ENCODE data around the gene CARS2. TPM values are rescaled to one million over a fixed set of nuclear protein-coding genes. Genes with fewer than 3 reads are reported as not detected.

Gene CARS2
- polyA plus RNA-seq, 1 donor from 2014 or later, result 68.5 TPM

DNA sequence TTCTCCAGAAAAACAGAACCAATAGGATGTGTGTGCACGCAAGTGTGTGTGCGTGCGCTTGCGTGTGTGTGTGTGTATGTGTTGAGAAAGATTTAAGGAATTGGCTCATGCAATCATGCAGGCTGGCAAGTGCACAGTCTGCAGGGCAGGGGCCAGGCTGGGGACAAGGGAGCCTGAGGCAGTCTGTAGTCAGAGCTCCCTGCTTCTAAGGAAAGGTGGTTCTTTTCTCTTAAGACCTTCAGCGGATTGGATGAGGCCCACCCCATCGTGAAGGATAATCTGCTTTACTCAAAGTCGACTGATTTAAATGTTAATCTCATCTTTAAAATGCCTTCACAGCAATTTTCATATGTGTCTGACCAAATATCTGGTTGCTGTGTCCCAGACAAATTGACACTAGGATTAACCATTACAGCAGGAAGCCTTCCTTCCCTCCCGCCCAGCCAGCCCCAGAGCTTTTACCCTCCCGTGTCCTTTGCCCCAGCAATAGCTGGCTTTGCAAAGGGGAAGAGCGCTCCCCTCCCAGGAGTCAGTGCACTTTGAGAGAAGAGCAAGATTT is 105.6 kb downstream of the CARS2 start:
- Mint-ChIP-seq H3K36me3 (peaks cover 2% of the 10 kb centered on the region), H3K27ac (peak overlapping the region in 1 of 3 donors; percentile 53), H3K4me3 (no peak overlapping the region), H3K27me3 (peaks cover 6% of the 10 kb centered on the region), H3K9me3 (no peaks in the 10 kb centered on the region), H3K4me1 (no peaks in the 10 kb centered on the region)

DNA sequence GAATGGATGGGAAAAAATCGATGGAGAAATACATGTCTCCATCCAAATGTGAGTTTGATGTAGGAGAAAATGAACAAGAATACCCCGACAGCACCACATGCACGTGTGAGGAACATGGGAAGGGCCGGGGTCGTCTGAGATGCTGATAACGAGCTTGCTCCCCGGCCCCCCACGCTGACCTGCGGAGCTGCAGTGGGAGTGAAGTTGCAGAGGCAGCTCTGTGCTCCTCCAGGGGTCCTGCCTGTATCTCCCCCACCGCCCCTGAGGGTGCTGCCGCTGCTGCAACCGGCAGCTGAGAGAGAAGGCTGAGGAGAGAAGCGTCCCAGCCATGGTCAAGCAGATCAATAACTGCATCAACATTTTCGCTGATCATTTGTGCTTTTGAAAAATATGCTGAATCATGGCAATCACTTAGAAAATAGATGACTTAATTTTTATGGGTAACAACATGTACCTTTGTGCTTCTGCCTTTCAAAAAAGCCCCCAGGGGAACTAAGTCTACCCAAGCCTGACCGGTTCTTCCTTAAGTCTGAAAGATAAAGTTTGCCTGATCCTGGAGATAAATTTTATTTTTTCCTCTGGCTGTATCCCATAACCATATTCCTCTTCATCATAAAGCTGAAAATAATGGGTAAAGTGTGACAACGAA is 108.8 kb downstream of the CARS2 start:
- no peaks in the 10 kb centered on the region for H3K36me3 Mint-ChIP-seq
- H3K9me3 Mint-ChIP-seq, result no peaks in the 10 kb centered on the region
- H3K27ac Mint-ChIP-seq, result no peak overlapping the region
- H3K4me3 Mint-ChIP-seq, result no peak overlapping the region
- peaks cover 0 to 2% (median 0%) of the 10 kb centered on the region in 3 donors for H3K4me1 Mint-ChIP-seq
- H3K27me3 Mint-ChIP-seq, result peaks cover 4% of the 10 kb centered on the region

DNA sequence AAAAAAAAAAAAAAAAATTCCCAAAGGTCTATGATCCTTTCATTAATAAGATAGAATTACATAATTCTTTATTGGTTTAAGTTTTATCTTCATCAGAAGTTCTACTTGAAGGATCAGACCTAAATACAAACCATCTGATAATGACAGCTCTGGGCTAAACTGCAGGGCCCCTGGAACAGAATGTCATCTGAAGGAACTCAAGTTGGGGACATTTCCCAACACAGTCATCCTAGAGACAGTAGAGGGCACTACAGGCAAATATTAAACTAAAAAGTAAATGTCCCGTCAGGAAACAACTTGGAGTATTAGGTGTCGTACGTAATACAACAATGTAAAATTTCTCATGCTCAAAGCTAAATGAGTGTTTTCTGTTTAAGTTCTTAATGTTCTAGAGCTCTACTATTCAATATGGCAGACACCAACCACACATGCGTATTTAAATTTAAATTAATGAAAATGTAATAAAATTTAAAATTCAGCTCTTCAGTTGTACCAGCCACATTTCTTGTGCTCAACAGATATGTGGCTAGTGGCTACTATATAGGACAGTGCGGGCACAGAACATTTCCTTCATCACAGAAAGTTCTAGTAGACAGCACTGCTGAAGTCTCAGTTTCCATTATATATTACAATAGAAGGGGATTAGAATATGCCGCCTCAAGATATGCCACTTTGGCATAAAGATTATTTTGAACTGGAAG is 112.3 kb downstream of the CARS2 start:
- Mint-ChIP-seq H3K36me3 (no peaks in the 10 kb centered on the region), H3K9me3 (no peaks in the 10 kb centered on the region), H3K4me3 (no peak overlapping the region), H3K27me3 (peaks cover 8% of the 10 kb centered on the region), H3K27ac (no peak overlapping the region), H3K4me1 (peaks cover 0 to 2% (median 0%) of the 10 kb centered on the region in 3 donors)

DNA sequence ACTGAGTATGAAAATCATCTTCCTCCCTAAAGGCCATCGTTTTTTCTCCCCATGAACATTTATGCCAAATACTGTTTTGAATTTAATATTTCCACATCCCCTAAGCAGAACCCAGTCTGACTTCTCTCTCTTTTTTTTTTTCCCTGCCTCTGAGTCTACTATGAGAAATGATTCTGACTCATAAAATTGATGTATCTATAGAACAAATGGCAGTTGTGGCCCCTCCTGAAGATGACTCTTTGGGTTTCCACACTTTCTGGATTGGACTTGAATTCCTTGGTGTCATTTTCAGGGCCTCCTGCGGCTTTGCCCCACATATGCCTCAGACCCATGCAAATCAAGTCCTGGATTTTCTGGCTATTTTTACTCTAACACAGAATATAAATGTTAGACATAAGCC is 113.3 kb downstream of the CARS2 start:
- H3K27me3 Mint-ChIP-seq, result peaks cover 8% of the 10 kb centered on the region
- no peak overlapping the region for H3K27ac Mint-ChIP-seq
- no peaks in the 10 kb centered on the region for H3K36me3 Mint-ChIP-seq
- H3K4me3 Mint-ChIP-seq, result no peak overlapping the region
- peaks cover 0 to 2% (median 0%) of the 10 kb centered on the region in 3 donors for H3K4me1 Mint-ChIP-seq
- no peaks in the 10 kb centered on the region for H3K9me3 Mint-ChIP-seq

Other genes starting within 250 kb of the CARS2 start
- gene RAB20, start 144.4 kb downstream of the CARS2 start, polyA plus RNA-seq, result 1.7 TPM
- gene NAXD, start 90.6 kb downstream of the CARS2 start, polyA plus RNA-seq, result 20.5 TPM
- gene ING1, start 7.6 kb upstream of the CARS2 start, polyA plus RNA-seq, result 25.0 TPM
- 94.2 TPM for gene ANKRD10, start 209.0 kb upstream of the CARS2 start, polyA plus RNA-seq

Measured in IgD-negative memory B cell (primary cell).